NCI-H128 (cell line): ENCODE measurements around the gene EP400.

Source experiments
- DNase-seq: peaks from one replicate; lab custom pipeline; 2025; ENCODE audit not compliant: unreplicated experiment; lab: John Stamatoyannopoulos, UW

The EP400 gene

GRCh38 chr12:131927110-131928079, 22.3 kb upstream of the EP400 start:
- no peak for DNase-seq

GRCh38 chr12:131928080-131928710, 21.5 kb upstream of the EP400 start:
- DNase-seq = no peak

GRCh38 chr12:131928711-131929580, 20.8 kb upstream of the EP400 start, which contains the start of gene PUS1:
PUS1 (plus strand) TSS chr12:131929276; CDS start chr12:131929723, 447 bp downstream.
- DNase-seq = peak; percentile 76

- no peak for DNase-seq
Measured at GRCh38 chr12:131929581-131930456, 19.9 kb upstream of the EP400 start.

GRCh38 chr12:131930510-131930909, 19.2 kb upstream of the EP400 start:
- DNase-seq = no peak

- no peak for DNase-seq
Measured at GRCh38 chr12:131933387-131933786, 16.4 kb upstream of the EP400 start.

- no peak for DNase-seq
Measured at GRCh38 chr12:131934535-131934934, 15.2 kb upstream of the EP400 start.

- no peak for DNase-seq
Measured at GRCh38 chr12:131938082-131938481, 11.7 kb upstream of the EP400 start.

GRCh38 chr12:131939007-131939406, 10.7 kb upstream of the EP400 start:
- no peak for DNase-seq

GRCh38 chr12:131940141-131940547, 9.6 kb upstream of the EP400 start:
- DNase-seq = no peak

- DNase-seq = no peak
Measured at GRCh38 chr12:131941116-131941986, 8.4 kb upstream of the EP400 start.

- no peak for DNase-seq
Measured at GRCh38 chr12:131941987-131942341, 7.8 kb upstream of the EP400 start.

- DNase-seq = no peak
Measured at GRCh38 chr12:131942671-131943070, 7.1 kb upstream of the EP400 start.

- no peak for DNase-seq
Measured at GRCh38 chr12:131943389-131943788, 6.4 kb upstream of the EP400 start.

- DNase-seq = no peak
Measured at GRCh38 chr12:131943876-131944275, 5.9 kb upstream of the EP400 start.

GRCh38 chr12:131944601-131945251, 5.0 kb upstream of the EP400 start:
- no peak for DNase-seq

GRCh38 chr12:131946757-131947156, 3.0 kb upstream of the EP400 start:
- no peak for DNase-seq

GRCh38 chr12:131947482-131948027, 2.2 kb upstream of the EP400 start:
- DNase-seq = no peak
